C4-2B (cell line): Measurements from ENCODE around the gene KRTAP13-1.

Source experiments
- ZFX ChIP-seq: fragments of 450-650 bp; IDR thresholded peaks from 2 replicates; pipeline ENCODE4 v1.6.1; 2017
- TF ChIP-seq, protein P1 (sequence below): fragments of 450-650 bp; conservative IDR thresholded peaks from 2 replicates; pipeline ENCODE4 v1.5.1; 2017; ENCODE audit warnings: mild to moderate bottlenecking

DNA sequence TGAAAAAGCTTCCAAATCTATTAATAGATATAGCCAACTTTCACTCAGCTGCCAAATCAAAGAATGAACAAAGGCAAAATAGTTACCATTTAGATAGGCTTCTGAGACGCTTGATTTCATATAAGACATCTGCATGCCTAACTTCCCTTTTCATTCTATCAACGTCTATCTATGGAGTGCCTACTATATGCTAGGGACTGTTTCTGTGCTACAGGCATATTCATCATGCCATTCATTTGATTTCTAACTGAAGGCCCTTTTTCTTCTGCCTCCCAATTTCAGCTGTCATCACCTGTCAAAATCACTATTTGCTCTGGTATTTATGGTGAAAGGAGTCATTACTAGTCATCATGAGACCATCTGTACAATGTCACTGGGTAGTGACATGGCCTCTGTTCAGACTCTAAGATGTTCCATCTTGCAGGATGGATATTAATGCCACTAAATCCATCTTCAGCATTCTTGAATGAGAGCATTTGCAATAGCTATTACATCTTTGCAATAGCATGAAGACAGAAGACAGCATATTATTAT lies 4.3 kb upstream of the KRTAP13-1 start:
- TF ChIP-seq, protein P1, sequence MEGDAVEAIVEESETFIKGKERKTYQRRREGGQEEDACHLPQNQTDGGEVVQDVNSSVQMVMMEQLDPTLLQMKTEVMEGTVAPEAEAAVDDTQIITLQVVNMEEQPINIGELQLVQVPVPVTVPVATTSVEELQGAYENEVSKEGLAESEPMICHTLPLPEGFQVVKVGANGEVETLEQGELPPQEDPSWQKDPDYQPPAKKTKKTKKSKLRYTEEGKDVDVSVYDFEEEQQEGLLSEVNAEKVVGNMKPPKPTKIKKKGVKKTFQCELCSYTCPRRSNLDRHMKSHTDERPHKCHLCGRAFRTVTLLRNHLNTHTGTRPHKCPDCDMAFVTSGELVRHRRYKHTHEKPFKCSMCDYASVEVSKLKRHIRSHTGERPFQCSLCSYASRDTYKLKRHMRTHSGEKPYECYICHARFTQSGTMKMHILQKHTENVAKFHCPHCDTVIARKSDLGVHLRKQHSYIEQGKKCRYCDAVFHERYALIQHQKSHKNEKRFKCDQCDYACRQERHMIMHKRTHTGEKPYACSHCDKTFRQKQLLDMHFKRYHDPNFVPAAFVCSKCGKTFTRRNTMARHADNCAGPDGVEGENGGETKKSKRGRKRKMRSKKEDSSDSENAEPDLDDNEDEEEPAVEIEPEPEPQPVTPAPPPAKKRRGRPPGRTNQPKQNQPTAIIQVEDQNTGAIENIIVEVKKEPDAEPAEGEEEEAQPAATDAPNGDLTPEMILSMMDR: no peak
- TF ChIP-seq ZFX: no peak
